Measurements from ENCODE around the gene F7.
"Not testable (repeated sequence)": the region's sequence is repeated elsewhere in the genome, so short reads cannot be mapped to it uniquely, and the experiment has no call there.

DNA sequence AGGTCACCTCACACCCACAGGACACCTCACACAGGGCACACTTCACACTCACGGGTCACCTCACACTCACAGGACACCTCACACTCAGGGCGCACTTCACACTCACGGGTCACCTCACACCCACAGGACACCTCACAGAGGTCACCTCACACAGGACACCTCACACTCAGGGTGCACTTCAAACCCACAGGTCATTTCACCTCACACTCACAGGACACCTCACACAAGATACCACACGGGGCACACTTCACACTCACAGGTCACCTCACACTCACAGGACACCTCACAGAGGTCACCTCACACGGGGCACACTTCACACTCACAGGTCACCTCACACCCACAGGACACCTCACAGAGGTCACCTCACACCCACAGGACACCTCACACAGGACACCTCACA lies 6.2 kb downstream of the F7 start:
- TF ChIP-seq, protein P1, sequence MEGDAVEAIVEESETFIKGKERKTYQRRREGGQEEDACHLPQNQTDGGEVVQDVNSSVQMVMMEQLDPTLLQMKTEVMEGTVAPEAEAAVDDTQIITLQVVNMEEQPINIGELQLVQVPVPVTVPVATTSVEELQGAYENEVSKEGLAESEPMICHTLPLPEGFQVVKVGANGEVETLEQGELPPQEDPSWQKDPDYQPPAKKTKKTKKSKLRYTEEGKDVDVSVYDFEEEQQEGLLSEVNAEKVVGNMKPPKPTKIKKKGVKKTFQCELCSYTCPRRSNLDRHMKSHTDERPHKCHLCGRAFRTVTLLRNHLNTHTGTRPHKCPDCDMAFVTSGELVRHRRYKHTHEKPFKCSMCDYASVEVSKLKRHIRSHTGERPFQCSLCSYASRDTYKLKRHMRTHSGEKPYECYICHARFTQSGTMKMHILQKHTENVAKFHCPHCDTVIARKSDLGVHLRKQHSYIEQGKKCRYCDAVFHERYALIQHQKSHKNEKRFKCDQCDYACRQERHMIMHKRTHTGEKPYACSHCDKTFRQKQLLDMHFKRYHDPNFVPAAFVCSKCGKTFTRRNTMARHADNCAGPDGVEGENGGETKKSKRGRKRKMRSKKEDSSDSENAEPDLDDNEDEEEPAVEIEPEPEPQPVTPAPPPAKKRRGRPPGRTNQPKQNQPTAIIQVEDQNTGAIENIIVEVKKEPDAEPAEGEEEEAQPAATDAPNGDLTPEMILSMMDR (IDR thresholded peaks at IDR 0.05) = not testable (repeated sequence)
- TF ChIP-seq POLR2AphosphoS5 (IDR thresholded peaks at IDR 0.05; ENCODE audit: low read depth, low read length) = not testable (repeated sequence)
- TF ChIP-seq, protein P2, sequence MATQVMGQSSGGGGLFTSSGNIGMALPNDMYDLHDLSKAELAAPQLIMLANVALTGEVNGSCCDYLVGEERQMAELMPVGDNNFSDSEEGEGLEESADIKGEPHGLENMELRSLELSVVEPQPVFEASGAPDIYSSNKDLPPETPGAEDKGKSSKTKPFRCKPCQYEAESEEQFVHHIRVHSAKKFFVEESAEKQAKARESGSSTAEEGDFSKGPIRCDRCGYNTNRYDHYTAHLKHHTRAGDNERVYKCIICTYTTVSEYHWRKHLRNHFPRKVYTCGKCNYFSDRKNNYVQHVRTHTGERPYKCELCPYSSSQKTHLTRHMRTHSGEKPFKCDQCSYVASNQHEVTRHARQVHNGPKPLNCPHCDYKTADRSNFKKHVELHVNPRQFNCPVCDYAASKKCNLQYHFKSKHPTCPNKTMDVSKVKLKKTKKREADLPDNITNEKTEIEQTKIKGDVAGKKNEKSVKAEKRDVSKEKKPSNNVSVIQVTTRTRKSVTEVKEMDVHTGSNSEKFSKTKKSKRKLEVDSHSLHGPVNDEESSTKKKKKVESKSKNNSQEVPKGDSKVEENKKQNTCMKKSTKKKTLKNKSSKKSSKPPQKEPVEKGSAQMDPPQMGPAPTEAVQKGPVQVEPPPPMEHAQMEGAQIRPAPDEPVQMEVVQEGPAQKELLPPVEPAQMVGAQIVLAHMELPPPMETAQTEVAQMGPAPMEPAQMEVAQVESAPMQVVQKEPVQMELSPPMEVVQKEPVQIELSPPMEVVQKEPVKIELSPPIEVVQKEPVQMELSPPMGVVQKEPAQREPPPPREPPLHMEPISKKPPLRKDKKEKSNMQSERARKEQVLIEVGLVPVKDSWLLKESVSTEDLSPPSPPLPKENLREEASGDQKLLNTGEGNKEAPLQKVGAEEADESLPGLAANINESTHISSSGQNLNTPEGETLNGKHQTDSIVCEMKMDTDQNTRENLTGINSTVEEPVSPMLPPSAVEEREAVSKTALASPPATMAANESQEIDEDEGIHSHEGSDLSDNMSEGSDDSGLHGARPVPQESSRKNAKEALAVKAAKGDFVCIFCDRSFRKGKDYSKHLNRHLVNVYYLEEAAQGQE (IDR thresholded peaks at IDR 0.05; ENCODE audit: insufficient read depth in 1 of 2, low read depth in 2 of 2, low read length in 1 of 2) = not testable (repeated sequence)

All from Panc1 (cell line).